GM23248 (cell line): ENCODE results near the gene LRRC37A3.
"Not testable (repeated sequence)": the region's sequence is repeated elsewhere in the genome, so short reads cannot be mapped to it uniquely, and the experiment has no call there.

Source experiments
- EZH2 ChIP-seq: fragments of 200-600 bp; sonication (generic); IDR thresholded peaks from 2 replicates; pipeline ENCODE4 v1.6.1; 2018; ENCODE audit warnings: antibody characterized with exemption, mild to moderate bottlenecking; ENCODE audit not compliant: insufficient read depth, poor library complexity, severe bottlenecking
- EZH2phosphoT487 ChIP-seq: fragments of 200-600 bp; sonication (generic); IDR thresholded peaks from 2 replicates; pipeline ENCODE4 v1.6.1; 2018; ENCODE audit warnings: antibody characterized with exemption, moderate library complexity, mild to moderate bottlenecking, low read depth; ENCODE audit not compliant: insufficient read depth

GRCh38 chr17:64834060-64834459 lies 85.2 kb downstream of the LRRC37A3 start:
- not testable (repeated sequence) for TF ChIP-seq EZH2, EZH2phosphoT487
